B cell (primary cell): ENCODE results near the gene GPR146. TPM values are rescaled to one million over a fixed set of nuclear protein-coding genes. Genes with fewer than 3 reads are reported as not detected.

Experiments used
- ATAC-seq: fragments of 200-7000 bp; cut with Tn5 transposase; one replicate; pipeline ENCODE4 v1.10.0; 2021; ENCODE audit warnings: low read depth, mild to moderate bottlenecking, moderate number of reproducible peaks, moderate library complexity
- CTCF ChIA-PET: fragments of 350-600 bp; sonication (Branson Sonifier 250); formaldehyde crosslinking; loops from one replicate; lab custom pipeline; 2021; ENCODE audit warnings: antibody characterized with exemption, inconsistent platforms; lab: Charles Lee
- POLR2A ChIA-PET: fragments of 350-600 bp; sonication (Branson Sonifier 250); formaldehyde crosslinking; loops from one replicate; lab custom pipeline; 2021; ENCODE audit warnings: antibody characterized with exemption; lab: Charles Lee
- DNase-seq: peaks from one replicate; pipeline ENCODE4 v3.0.0; 2013
- H2AFZ ChIP-seq: 2 replicates; pipeline ENCODE4 v1.6.1; 2012; ENCODE audit warnings: mild to moderate bottlenecking, low read depth, low read length; ENCODE audit not compliant: insufficient read depth, poor library complexity, severe bottlenecking
- H3K27ac ChIP-seq, 2 donors: 1 replicate in 1 of 2; 2 replicates in 1 of 2; pipeline ENCODE4 v1.5.1; 2012 to 2013; ENCODE audit warnings: low read length in 2 of 2, mild to moderate bottlenecking in 2 of 2, moderate library complexity in 1 of 2
- H3K27me3 ChIP-seq, 4 experiments: fragments of 200-600 bp in 1 of 4; sonication (generic) in 1 of 4; replicated peaks in 1 of 4; 1 replicate in 2 of 4; 2 replicates in 2 of 4; pipeline versions ENCODE4 v1.6.1 to v1.7.0; 2013 to 2016; ENCODE audit warnings: low read length in 3 of 4, mild to moderate bottlenecking in 2 of 4, mixed read lengths in 1 of 4, moderate library complexity in 1 of 4; ENCODE audit not compliant: insufficient read depth in 4 of 4, control insufficient read depth in 3 of 4; ENCODE audit errors: control extremely low read depth in 1 of 4
- H3K36me3 ChIP-seq, 2 experiments: replicated peaks in 1 of 2; 1 replicate in 1 of 2; 2 replicates in 1 of 2; pipeline versions ENCODE4 v1.6.1 to v1.7.1; 2013; ENCODE audit warnings: low read length in 1 of 2; ENCODE audit not compliant: insufficient read depth in 2 of 2, control insufficient read depth in 1 of 2; ENCODE audit errors: control extremely low read depth in 1 of 2, extremely low read depth in 1 of 2
- H3K4me1 ChIP-seq, 2 donors: fragments of 200-600 bp in 1 of 2; sonication (generic) in 1 of 2; 1 replicate in 1 of 2; 2 replicates in 1 of 2; pipeline versions ENCODE4 v1.5.1 to v1.6.1; 2013 to 2017; ENCODE audit warnings: low read length in 2 of 2; ENCODE audit not compliant: control insufficient read depth in 2 of 2, insufficient read depth in 2 of 2
- H3K4me2 ChIP-seq: replicated peaks from 2 replicates; pipeline ENCODE3; 2012; ENCODE audit warnings: mild to moderate bottlenecking, low read depth, low read length; ENCODE audit not compliant: poor library complexity, severe bottlenecking
- H3K4me3 ChIP-seq, 5 experiments: fragments of 200-600 bp in 1 of 5; sonication (generic) in 1 of 5; 1 replicate in 3 of 5; 2 replicates in 2 of 5; pipeline versions ENCODE4 v1.5.1 to v1.7.0; 2011 to 2016; ENCODE audit warnings: low read length in 4 of 5, mild to moderate bottlenecking in 4 of 5, low read depth in 2 of 5, control low read depth in 1 of 5, moderate library complexity in 1 of 5; ENCODE audit not compliant: insufficient read depth in 1 of 5; ENCODE audit errors: control extremely low read depth in 1 of 5, extremely low read depth in 1 of 5
- H3K79me2 ChIP-seq: fragments of 200-600 bp; sonication (generic); one replicate; pipeline ENCODE4 v1.6.0; 2016; ENCODE audit warnings: low read length; ENCODE audit not compliant: control insufficient read depth, insufficient read depth
- H3K9ac ChIP-seq: fragments of 200-600 bp; sonication (generic); 2 replicates; pipeline ENCODE4 v1.6.1; 2017; ENCODE audit warnings: mild to moderate bottlenecking, low read length, moderate library complexity
- H3K9me3 ChIP-seq, 3 donors: one replicate each; pipeline versions ENCODE4 v1.6.1 to v1.7.1; 2013; ENCODE audit warnings: low read length in 2 of 3; ENCODE audit not compliant: control insufficient read depth in 2 of 3, insufficient read depth in 1 of 3; ENCODE audit errors: control extremely low read depth in 1 of 3
- H4K20me1 ChIP-seq: 2 replicates; pipeline ENCODE4 v1.6.0; 2012; ENCODE audit warnings: mild to moderate bottlenecking, low read length; ENCODE audit not compliant: insufficient read depth, control insufficient read depth, poor library complexity, severe bottlenecking
- H3K27ac Mint-ChIP-seq: one replicate; pipeline ENCODE4 v1.8.0; 2021; ENCODE audit warnings: mixed read lengths
- H3K27me3 Mint-ChIP-seq: one replicate; pipeline ENCODE4 v1.8.0; 2021; ENCODE audit warnings: mixed read lengths
- H3K4me1 Mint-ChIP-seq: one replicate; pipeline ENCODE4 v1.8.0; 2021; ENCODE audit warnings: mixed read lengths
- H3K4me3 Mint-ChIP-seq: one replicate; pipeline ENCODE4 v1.8.0; 2021; ENCODE audit warnings: mixed read lengths
- H3K9me3 Mint-ChIP-seq: one replicate; pipeline ENCODE4 v1.8.0; 2022; ENCODE audit warnings: mixed read lengths; ENCODE audit not compliant: insufficient read depth
- CTCF ChIP-seq: fragments of 200-600 bp; IDR thresholded peaks from one replicate; pipeline ENCODE4 v1.8.0; 2022; ENCODE audit warnings: antibody characterized with exemption, mild to moderate bottlenecking
- EZH2 ChIP-seq: IDR thresholded peaks from 2 replicates; pipeline ENCODE4 v1.6.1; 2012; ENCODE audit warnings: borderline replicate concordance, low read depth, mild to moderate bottlenecking, moderate library complexity, low read length; ENCODE audit not compliant: insufficient read depth, poor library complexity, severe bottlenecking
- WGBS: methylation state at CpG from one replicate; pipeline ENCODE4 v1.1.5; 2013; ENCODE audit warnings: missing lambda C conversion rate; ENCODE audit not compliant: insufficient coverage; 5-methylcytosine and 5-hydroxymethylcytosine counted together
- intact Hi-C: fragments of 100-400 bp; cut with micrococcal nuclease; formaldehyde crosslinking; loops from one replicate; pipeline ENCODE4 v1.10.0; 2022
- polyA plus RNA-seq: library from polyadenylated mRNA; depleted of rRNA; stranded (reverse); fragments of >200 nt; gene quantifications from 2 replicates; pipeline ENCODE4 v1.2.3, GENCODE V29; 2012
- total RNA-seq, 2 donors: library from RNA; stranded (reverse); fragments of 120-200 nt in 1 of 2; gene quantifications; 1 replicate in 1 of 2; 2 replicates in 1 of 2; pipeline versions ENCODE4 v1.2.3 to v1.2.4, GENCODE V29; 2013 to 2022

GPR146 gene
- total and polyA plus RNA-seq, 2 donors (not counting 1 experiment from before 2014, with no cell fraction given): 4.2 to 45.4 TPM

- POLR2A ChIA-PET: interaction anchor here (0.8 to 4.4 kb wide), 2 partner anchors 39 to 69 kb away, joined by 3 to 47 read pairs; no protein-coding TSS in a partner anchor
- peak overlapping the region; percentile 2 for H2AFZ ChIP-seq
- DNase-seq (peak; percentile 89), ATAC-seq (peak; percentile 69)
- H3K9ac ChIP-seq: peak overlapping the region; percentile 36
- Mint-ChIP-seq H3K27me3 (peaks cover 25% of the 10 kb centered on the region), H3K27ac (peak overlapping the region; percentile 71), H3K4me1 (peaks cover 56% of the 10 kb centered on the region), H3K4me3 (peak overlapping the region; percentile 68), H3K9me3 (no peaks in the 10 kb centered on the region)
- peaks cover 0 to 46% (median 17%) of the 10 kb centered on the region in 4 experiments for H3K27me3 ChIP-seq
- H3K79me2 ChIP-seq: no peaks in the 10 kb centered on the region
- peak overlapping the region in 3 of 5 experiments; percentile 0 to 23 (median 12) for H3K4me3 ChIP-seq
- peak overlapping the region in 1 of 2 donors; percentile 27 for H3K27ac ChIP-seq
- TF ChIP-seq CTCF: no peak
- no peak for TF ChIP-seq EZH2
- CTCF ChIA-PET: interaction anchor here (2.4 to 16.5 kb wide), 4 partner anchors 23 to 67 kb away, joined by 7 to 496 read pairs (median 32); no protein-coding TSS in a partner anchor
- peaks cover 37 to 49% of the 10 kb centered on the region in 2 donors for H3K4me1 ChIP-seq
- H4K20me1 ChIP-seq: peaks cover 48% of the 10 kb centered on the region
- H3K4me2 ChIP-seq: peak overlapping the region; percentile 75
- intact Hi-C loops: loop anchor here (1.0 to 10.0 kb wide), 3 partner anchors 33 to 148 kb away; no protein-coding TSS in a partner anchor
- no peaks in the 10 kb centered on the region for H3K36me3 ChIP-seq
- 64% methylated on average over 24 of the region's 33 CpGs for WGBS
- peaks cover 0 to 19% (median 0%) of the 10 kb centered on the region in 3 donors for H3K9me3 ChIP-seq
Measured at GRCh38 chr7:1062296-1063294, 18.2 kb downstream of the GPR146 start.
